Kidney epithelial cell (primary cell): ENCODE measurements around the gene MAP2K4. TPM values are rescaled to one million over a fixed set of nuclear protein-coding genes. Genes with fewer than 3 reads are reported as not detected.

Experiments
- DNase-seq: peaks from one replicate; pipeline ENCODE4 v3.0.0-alpha.2; 2010; ENCODE audit warnings: low read depth
- H3K27me3 ChIP-seq: 2 replicates; pipeline ENCODE4 v1.6.0; 2011; ENCODE audit warnings: low read length; ENCODE audit not compliant: control insufficient read depth, insufficient read depth
- H3K36me3 ChIP-seq: 2 replicates; pipeline ENCODE4 v1.5.1; 2011; ENCODE audit warnings: low read length; ENCODE audit not compliant: control insufficient read depth, insufficient read depth
- H3K4me3 ChIP-seq: 2 replicates; pipeline ENCODE4 v1.5.1; 2011; ENCODE audit warnings: low read depth, mild to moderate bottlenecking, control low read depth, low read length
- CTCF ChIP-seq: IDR thresholded peaks from 2 replicates; pipeline ENCODE4 v1.5.1; 2011; ENCODE audit warnings: mild to moderate bottlenecking, moderate library complexity, low read length, control low read depth, inconsistent platforms; ENCODE audit not compliant: insufficient read depth, poor library complexity, severe bottlenecking
- total RNA-seq: library from RNA; depleted of rRNA; stranded (reverse); fragments of >200 nt; gene quantifications from 2 replicates; pipeline ENCODE4 v1.2.3, GENCODE V29; 2015

Gene MAP2K4
- total RNA-seq, 1 donor from 2014 or later: 21.6 TPM

GRCh38 chr17:12178644-12179330 is 158.1 kb downstream of the MAP2K4 start:
- no peak for TF ChIP-seq CTCF
- Histone ChIP-seq H3K4me3 (no peak overlapping the region), H3K27me3 (no peaks in the 10 kb centered on the region), H3K36me3 (no peaks in the 10 kb centered on the region)
- no peak for DNase-seq

GRCh38 chr17:12180644-12181261 is 160.1 kb downstream of the MAP2K4 start:
- peak; percentile 60 for TF ChIP-seq CTCF
- Histone ChIP-seq H3K36me3 (no peaks in the 10 kb centered on the region), H3K4me3 (no peak overlapping the region), H3K27me3 (no peaks in the 10 kb centered on the region)
- peak; percentile 4 for DNase-seq

GRCh38 chr17:12187658-12188057 is 167.0 kb downstream of the MAP2K4 start:
- no peak for TF ChIP-seq CTCF
- no peaks in the 10 kb centered on the region for H3K36me3 ChIP-seq
- no peak overlapping the region for H3K4me3 ChIP-seq
- no peak for DNase-seq
- no peaks in the 10 kb centered on the region for H3K27me3 ChIP-seq

- no peak for DNase-seq
- TF ChIP-seq CTCF: no peak
- no peak overlapping the region for H3K4me3 ChIP-seq
- no peaks in the 10 kb centered on the region for H3K27me3 ChIP-seq
- H3K36me3 ChIP-seq: no peaks in the 10 kb centered on the region
Measured at GRCh38 chr17:12193144-12193735, 172.6 kb downstream of the MAP2K4 start.

Other genes starting within 250 kb of the MAP2K4 start
- gene ZNF18, start 23.4 kb upstream of the MAP2K4 start, total RNA-seq: 7.5 and 10.4 TPM in 2 replicates